Measurements from ENCODE around the gene ID2.

GRCh38 chr2:8649718-8650117 is 32.1 kb upstream of the ID2 start:
- no peak for TF ChIP-seq POLR2AphosphoS5 (IDR thresholded peaks at IDR 0.05)
- no peak for TF ChIP-seq CTCF (IDR thresholded peaks at IDR 0.05)
- TF ChIP-seq POLR2A (IDR thresholded peaks at IDR 0.05): no peak
